Ishikawa (cell line): Measurements from ENCODE around the gene DCANP1.

Experiments
- CEBPB ChIP-seq: IDR thresholded peaks from 2 replicates; pipeline ENCODE4 v1.6.1; 2012
- CREB1 ChIP-seq: IDR thresholded peaks from 2 replicates; pipeline ENCODE4 v1.6.1; 2012; ENCODE audit warnings: low read depth
- EGR1 ChIP-seq: IDR thresholded peaks from 2 replicates; pipeline ENCODE4 v1.6.1; 2012
- EP300 ChIP-seq: IDR thresholded peaks from 2 replicates; pipeline ENCODE4 v1.6.1; 2012; ENCODE audit warnings: borderline replicate concordance
- FOXM1 ChIP-seq: IDR thresholded peaks from 2 replicates; pipeline ENCODE4 v1.6.1; 2012; ENCODE audit warnings: low read depth, borderline replicate concordance
- NFIC ChIP-seq: IDR thresholded peaks from 2 replicates; pipeline ENCODE4 v1.6.1; 2012
- RAD21 ChIP-seq: IDR thresholded peaks from 2 replicates; pipeline ENCODE4 v1.6.1; 2012; ENCODE audit warnings: low read depth
- TAF1 ChIP-seq: IDR thresholded peaks from 2 replicates; pipeline ENCODE4 v1.6.1; 2012; ENCODE audit warnings: low read depth, mild to moderate bottlenecking
- TCF12 ChIP-seq: IDR thresholded peaks from 2 replicates; pipeline ENCODE4 v1.6.1; 2012; ENCODE audit warnings: low read depth
- TEAD4 ChIP-seq: IDR thresholded peaks from 2 replicates; pipeline ENCODE4 v1.6.1; 2012
- YY1 ChIP-seq: IDR thresholded peaks from 2 replicates; pipeline ENCODE4 v1.6.1; 2012; ENCODE audit warnings: low read depth
- ZBTB7A ChIP-seq: IDR thresholded peaks from 2 replicates; pipeline ENCODE4 v1.6.1; 2012; ENCODE audit warnings: low read depth
- TF ChIP-seq, protein P1 (sequence below): IDR thresholded peaks from 2 replicates; pipeline ENCODE4 v1.6.1; 2012
- TF ChIP-seq, protein P2 (sequence below): IDR thresholded peaks from 2 replicates; pipeline ENCODE4 v1.6.1; 2012
- TF ChIP-seq, protein P3 (sequence below): IDR thresholded peaks from 2 replicates; pipeline ENCODE4 v1.6.1; 2012; ENCODE audit warnings: low read depth, mild to moderate bottlenecking

DCANP1 gene

DNA sequence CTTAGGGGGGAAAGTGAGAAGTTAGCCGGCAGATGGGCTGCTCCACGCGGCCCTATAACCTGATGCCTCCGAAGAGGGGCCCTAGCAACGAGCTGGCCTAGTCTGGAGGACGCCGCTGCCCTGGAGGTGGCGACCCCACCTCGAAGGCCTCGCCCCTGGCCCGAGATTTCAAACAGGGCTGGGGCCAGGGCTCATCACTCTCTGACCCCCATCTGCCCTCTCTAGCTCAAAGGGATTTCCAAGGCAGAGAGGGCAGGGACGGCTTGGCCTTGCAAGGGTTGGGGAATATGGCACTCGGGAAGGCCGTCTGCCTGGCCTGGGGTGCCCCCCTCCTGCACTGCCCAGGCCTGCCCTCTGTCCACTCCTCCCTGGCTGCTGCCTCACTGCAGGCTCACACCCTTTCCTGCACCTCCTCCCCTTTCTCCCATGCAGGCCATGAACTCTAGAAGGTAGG lies 30.5 kb upstream of the DCANP1 start:
- TF ChIP-seq TEAD4 (no peak), EP300 (no peak), TAF1 (no peak), CREB1 (no peak), ZBTB7A (no peak), NFIC (no peak), CEBPB (no peak), FOXM1 (no peak), YY1 (no peak), EGR1 (no peak), TCF12 (no peak)
- TF ChIP-seq, protein P1, sequence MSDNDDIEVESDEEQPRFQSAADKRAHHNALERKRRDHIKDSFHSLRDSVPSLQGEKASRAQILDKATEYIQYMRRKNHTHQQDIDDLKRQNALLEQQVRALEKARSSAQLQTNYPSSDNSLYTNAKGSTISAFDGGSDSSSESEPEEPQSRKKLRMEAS = no peak
- TF ChIP-seq, protein P2, sequence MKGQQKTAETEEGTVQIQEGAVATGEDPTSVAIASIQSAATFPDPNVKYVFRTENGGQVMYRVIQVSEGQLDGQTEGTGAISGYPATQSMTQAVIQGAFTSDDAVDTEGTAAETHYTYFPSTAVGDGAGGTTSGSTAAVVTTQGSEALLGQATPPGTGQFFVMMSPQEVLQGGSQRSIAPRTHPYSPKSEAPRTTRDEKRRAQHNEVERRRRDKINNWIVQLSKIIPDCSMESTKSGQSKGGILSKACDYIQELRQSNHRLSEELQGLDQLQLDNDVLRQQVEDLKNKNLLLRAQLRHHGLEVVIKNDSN = no peak

DNA sequence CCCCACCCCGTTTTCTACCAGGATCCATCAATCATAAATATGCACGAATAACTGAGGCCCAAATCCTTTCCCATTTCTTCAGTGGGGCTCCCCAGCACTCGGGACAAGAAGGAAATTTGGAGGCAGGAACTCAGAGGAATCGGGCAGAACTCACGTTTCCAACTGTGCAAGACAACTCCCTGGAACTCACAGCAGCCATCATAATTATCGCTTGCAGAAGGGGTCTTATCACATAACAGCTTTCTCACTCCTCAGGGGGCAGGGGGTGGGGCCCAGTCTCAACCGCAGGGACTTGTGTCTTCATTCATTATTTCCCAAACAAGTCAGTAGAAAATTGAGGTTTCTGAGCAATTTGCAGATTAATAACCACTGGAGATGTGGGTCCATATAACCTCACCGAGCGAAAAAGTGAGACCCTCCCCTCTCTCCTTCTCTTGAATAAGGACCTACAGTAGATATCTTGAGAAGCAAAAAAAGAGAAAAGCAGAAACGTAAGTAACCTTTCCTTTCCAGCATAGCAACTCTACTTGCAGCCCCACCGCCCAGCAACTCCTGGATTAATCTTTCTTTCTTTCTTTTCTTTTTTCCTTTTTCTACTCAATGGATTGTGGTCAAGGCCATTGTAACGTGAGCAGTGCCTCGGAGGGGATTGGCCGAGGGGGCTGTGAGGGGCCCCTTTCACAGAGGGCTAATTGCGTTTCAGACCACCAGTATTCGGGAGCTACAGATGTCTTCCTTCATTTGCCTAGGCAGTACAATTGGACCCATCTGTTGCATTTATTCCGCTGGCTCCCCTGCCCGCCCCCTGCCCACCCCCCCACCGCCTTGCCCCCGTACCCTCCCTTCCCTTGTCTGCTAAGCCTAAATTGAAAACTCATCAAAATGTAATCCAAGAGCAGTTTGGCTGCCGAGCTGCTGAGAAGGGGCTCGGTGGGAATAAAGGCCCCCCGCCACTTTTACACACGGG lies 29.8 kb upstream of the DCANP1 start:
- TF ChIP-seq EP300 (no peak), TEAD4 (no peak), TCF12 (no peak), CREB1 (no peak), TAF1 (no peak), FOXM1 (no peak), EGR1 (no peak), CEBPB (no peak), YY1 (no peak), RAD21 (no peak)
- TF ChIP-seq, protein P3, sequence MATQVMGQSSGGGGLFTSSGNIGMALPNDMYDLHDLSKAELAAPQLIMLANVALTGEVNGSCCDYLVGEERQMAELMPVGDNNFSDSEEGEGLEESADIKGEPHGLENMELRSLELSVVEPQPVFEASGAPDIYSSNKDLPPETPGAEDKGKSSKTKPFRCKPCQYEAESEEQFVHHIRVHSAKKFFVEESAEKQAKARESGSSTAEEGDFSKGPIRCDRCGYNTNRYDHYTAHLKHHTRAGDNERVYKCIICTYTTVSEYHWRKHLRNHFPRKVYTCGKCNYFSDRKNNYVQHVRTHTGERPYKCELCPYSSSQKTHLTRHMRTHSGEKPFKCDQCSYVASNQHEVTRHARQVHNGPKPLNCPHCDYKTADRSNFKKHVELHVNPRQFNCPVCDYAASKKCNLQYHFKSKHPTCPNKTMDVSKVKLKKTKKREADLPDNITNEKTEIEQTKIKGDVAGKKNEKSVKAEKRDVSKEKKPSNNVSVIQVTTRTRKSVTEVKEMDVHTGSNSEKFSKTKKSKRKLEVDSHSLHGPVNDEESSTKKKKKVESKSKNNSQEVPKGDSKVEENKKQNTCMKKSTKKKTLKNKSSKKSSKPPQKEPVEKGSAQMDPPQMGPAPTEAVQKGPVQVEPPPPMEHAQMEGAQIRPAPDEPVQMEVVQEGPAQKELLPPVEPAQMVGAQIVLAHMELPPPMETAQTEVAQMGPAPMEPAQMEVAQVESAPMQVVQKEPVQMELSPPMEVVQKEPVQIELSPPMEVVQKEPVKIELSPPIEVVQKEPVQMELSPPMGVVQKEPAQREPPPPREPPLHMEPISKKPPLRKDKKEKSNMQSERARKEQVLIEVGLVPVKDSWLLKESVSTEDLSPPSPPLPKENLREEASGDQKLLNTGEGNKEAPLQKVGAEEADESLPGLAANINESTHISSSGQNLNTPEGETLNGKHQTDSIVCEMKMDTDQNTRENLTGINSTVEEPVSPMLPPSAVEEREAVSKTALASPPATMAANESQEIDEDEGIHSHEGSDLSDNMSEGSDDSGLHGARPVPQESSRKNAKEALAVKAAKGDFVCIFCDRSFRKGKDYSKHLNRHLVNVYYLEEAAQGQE = no peak
- TF ChIP-seq, protein P2 = no peak

DNA sequence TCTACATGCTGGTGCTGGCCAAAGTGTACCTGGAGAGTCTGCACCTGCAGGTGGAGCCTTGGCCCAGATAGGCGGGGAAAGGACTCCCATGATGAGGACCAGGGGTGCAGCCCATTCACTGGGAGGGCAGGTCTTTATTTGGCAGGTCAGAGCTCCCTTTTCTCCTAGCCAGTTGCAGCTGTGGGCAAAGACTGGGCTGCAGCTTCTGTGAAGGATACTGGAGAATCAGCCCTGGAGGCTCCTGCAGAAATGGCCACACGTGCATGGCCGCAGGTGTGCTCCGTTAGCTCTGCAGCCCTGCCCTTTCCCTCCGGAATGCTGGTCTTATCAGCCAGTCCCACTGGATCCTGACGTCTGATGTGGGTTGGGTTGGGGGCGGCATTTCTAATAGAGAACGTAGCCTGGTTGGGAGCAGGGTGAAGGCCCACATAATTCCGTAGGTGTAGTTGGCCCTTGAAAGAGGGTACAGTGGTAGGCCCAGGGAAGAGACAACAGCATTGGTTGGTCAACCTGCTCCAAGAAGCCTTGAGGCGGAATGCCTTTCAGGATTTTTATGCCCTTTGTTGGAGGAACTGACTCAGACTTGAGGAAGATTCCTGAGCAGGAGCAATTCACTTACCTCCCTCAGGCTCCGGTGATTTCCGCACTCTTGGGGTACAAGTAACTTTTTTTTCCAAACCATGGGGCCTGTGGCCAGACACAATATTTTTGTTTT lies 27.0 kb upstream of the DCANP1 start:
- no peak for TF ChIP-seq FOXM1
- TF ChIP-seq RAD21 = no peak
- TF ChIP-seq, protein P2 = no peak
- no peak for TF ChIP-seq CREB1
- TF ChIP-seq, protein P3 = no peak
- TF ChIP-seq TEAD4 = no peak
- no peak for TF ChIP-seq TAF1
- no peak for TF ChIP-seq CEBPB
- TF ChIP-seq NFIC = no peak
- TF ChIP-seq, protein P1 = no peak
- no peak for TF ChIP-seq YY1
- TF ChIP-seq TCF12 = no peak
- TF ChIP-seq EGR1 = no peak
- no peak for TF ChIP-seq ZBTB7A
- TF ChIP-seq EP300 = no peak

DNA sequence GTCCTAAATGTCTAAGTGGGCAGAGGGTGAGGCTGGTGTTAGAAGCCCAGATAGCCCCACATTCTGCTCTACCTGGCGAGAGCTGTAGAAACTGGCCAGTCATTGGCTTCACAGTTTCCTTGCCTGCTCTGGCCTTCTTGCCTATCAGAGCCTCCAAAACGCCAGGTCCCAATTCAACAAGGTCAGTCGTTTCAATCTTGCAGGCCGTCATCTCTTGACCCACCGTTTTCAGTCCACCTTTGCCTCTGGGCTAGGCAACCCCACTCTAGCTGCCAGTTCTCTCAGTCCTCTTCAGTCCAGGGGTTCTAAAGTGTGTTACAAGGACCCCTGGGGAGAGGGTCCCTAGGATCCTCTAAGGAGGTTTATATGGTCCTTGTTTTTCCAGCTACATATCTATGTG lies 25.0 kb upstream of the DCANP1 start:
- no peak for TF ChIP-seq EP300
- TF ChIP-seq, protein P2 = no peak
- no peak for TF ChIP-seq RAD21
- TF ChIP-seq NFIC = no peak
- TF ChIP-seq TAF1 = no peak
- TF ChIP-seq ZBTB7A = no peak
- no peak for TF ChIP-seq TCF12
- TF ChIP-seq FOXM1 = no peak
